Islet of Langerhans (tissue), 1 donor: ENCODE measurements around the gene NR2E1.

Experiments used
- FAIRE-seq: peaks from one replicate; lab custom pipeline; 2011; peaks lifted over from hg19 to GRCh38; lab: Jason Lieb, UNC

NR2E1 gene

DNA sequence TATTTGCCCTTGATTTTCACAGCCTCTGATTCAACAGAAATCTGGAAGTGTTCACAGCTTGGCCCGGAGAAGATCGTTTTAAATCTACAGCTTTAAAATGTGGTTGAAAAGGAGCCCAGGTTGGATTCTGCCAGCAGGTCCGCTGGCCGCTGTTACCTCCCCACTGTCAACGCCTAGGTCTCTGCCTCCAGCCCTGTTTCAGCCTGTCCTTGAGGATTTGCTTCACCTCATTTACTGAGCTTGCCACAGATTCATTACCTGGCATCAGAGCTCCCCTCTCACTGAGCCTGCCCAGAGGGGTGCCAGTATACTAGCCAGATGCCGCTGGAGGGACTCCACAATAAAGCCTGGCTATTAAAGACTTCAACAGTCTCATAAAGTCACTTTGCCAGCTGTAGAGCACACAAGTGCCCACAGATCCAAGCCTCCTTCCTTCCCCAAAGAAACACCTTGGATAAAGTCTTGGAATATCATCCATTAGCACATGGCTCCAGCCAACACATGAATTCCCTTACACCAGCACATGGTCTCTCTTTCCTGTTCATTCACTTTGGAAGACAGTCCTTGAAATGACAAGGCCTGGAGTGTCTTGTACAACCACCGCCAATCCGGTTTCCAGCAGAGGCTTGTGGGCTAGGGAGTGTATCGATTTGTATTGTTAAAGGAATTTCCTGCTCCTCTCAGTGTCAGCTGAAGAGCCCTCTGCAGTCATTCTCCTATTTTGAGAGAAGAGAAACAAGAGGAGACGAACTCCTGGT is 9.5 kb upstream of the NR2E1 start:
- no peak for FAIRE-seq

DNA sequence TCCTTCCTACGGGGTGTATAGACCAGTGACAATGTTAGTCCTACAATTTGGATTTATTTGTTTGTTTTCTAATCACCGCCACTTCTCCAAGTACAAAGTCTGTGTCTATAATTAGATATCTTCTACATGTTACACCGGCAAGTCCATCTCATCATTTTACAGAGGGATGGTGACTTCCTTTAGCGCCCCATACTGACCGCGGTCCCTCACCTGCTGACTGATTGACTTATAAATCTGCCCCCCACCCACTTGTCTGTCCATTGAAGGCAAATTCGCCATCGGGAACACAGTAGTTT is 8.9 kb upstream of the NR2E1 start:
- no peak for FAIRE-seq

- FAIRE-seq, result no peak
Measured at GRCh38 chr6:108157234-108157980, 8.4 kb upstream of the NR2E1 start.

- no peak for FAIRE-seq
Measured at GRCh38 chr6:108157981-108158525, 7.8 kb upstream of the NR2E1 start.

GRCh38 chr6:108159981-108160380 is 5.8 kb upstream of the NR2E1 start:
- FAIRE-seq, result no peak

DNA sequence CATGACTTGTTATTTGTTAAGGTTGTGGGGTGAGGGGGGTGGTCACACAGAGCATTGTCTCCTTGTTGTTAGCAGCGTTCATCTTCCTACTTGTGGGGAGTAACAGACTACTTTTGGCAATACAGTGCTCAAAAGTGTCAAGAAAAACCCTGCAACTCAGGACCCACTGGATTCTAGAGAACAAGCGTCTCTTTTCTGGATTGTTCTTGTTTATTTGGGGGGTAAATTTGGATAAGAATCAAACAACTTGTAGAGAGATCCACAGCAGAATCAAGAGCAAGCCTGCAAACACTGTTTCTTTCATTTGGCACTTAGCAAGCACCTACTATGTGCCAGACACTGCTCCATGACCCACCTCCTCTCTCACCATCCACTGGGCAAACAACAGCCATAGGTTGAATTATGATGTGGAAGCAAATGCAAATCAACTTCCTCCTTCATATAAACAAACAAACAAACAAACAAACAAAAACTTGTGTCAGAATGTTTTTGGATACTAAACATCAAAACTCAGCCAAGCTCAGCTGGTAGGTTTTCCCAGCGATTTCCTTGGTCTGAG is 4.0 kb upstream of the NR2E1 start:
- FAIRE-seq, result no peak

GRCh38 chr6:108163267-108163643 is 2.6 kb upstream of the NR2E1 start:
- FAIRE-seq, result no peak

GRCh38 chr6:108163644-108164542 is 1.9 kb upstream of the NR2E1 start:
- FAIRE-seq, result no peak

- no peak for FAIRE-seq
Measured at GRCh38 chr6:108164543-108164814, 1.3 kb upstream of the NR2E1 start.

GRCh38 chr6:108164815-108165706 is 761 bp upstream of the NR2E1 start:
- FAIRE-seq, result no peak

DNA sequence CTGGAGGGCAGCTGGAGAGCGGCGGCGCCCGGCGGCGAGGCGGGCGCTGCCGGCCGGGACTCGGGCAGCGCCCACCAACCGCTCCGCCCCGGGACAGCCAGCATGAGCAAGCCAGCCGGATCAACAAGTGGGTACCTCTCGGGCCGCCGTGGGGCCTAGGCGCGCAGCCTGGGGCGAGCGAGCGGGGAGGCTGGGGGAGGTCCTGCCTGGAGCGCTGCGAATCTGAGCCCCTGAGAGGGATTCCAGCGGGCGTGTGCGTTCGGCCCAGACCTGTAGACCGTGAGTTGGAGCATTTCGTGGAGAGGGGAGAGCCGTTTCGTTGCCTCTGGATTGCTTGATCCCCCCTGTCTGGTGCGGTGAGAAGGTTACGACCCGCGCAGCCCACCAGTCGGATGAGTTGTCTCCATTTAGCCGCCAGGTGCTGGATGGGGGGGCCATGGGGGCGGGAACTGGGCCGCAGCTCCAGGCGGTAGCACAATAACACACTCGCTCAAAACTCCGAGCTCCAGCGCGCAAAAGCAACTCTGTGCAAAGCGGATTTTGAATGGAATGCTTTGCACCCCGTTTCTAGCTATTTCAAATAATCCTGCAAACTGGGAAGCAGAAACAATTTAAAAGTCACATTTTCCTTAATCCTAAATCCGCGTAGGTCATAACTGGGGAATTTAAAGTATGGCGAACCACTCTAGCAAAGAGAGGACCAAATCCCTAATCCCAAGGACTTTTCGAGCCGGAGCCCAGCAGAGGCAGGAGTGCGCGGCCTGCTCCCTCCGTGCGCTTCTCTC is 1.0 kb downstream of the NR2E1 start:
- no peak for FAIRE-seq

DNA sequence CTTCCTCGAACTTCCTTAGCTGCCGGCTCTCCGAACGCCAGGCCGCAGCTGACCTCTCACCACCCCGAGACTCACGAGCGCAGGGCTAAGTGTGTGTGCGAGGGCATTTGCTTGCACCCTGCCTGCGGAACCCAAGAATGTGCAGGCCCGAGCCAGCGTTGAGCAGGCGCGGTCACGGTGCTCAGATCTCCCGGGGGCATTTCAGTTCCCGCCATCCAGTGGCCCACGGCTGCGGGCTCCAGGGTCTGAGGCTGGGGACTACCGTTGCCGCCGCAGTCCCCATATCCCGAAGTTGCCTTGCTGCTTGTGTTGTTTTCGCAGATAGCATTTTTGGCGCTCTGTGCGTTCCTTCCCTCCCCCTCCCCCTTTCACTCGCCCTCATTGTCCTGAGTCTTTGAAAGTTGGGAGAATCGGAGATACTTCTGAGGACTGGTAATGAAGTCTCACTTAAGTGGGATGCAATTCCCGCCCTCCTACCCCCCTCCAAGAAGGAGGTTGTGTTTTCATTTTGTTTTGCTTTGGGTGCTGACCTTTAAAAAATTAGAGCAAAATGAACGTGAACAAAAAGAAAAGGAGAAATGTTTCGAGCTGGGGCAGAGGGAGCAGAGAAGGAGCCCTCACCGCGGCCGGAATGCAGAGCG is 1.7 kb downstream of the NR2E1 start:
- FAIRE-seq, result no peak

GRCh38 chr6:108168090-108168463 is 2.3 kb downstream of the NR2E1 start:
- FAIRE-seq, result no peak

DNA sequence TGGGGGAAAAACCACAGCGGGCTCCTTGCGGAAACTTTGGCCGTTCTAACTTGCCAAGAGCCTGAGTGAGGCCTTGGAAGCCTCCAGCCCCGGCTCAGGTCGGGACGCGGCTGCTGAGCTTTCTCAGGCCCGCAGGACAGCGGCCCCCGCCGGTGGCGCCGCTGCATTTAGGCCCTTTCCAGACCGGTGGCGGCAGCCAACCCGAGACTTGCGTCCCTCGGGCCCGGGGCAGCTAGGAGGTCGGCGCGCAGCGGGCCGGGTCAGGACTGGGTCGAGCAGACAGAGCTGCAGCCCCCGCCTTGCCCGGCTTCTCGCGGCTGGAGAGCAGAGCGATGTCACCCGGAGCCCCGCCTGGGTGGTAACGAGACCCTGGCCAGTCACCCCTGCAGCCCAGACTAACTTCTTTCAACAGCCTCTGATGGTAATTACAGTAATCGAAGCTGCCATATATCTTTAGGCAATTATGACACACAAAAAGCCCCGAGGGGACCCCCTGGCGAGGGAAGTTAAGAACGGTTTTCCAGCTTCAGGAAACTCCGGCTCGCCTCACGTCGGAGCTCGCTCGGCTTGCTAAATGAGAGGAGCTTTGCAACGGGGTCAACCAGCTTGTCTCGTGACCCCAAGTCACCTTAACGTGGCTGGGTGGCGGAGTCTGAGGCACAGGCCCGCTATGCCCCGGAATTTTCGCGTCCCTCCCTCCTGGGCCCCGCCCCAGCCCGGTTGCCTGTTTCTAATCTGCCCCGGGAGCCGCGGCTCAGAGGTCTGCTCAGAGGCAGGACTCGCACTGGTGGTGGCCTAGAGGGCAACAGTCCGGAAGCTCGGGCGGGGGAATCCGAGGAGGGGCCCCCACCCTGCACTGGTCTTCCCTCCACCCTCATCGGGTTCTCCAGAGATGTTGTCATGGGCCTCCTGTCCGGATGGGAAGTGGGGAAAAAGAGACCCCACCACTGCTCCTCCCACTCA is 3.0 kb downstream of the NR2E1 start:
- FAIRE-seq, result no peak

DNA sequence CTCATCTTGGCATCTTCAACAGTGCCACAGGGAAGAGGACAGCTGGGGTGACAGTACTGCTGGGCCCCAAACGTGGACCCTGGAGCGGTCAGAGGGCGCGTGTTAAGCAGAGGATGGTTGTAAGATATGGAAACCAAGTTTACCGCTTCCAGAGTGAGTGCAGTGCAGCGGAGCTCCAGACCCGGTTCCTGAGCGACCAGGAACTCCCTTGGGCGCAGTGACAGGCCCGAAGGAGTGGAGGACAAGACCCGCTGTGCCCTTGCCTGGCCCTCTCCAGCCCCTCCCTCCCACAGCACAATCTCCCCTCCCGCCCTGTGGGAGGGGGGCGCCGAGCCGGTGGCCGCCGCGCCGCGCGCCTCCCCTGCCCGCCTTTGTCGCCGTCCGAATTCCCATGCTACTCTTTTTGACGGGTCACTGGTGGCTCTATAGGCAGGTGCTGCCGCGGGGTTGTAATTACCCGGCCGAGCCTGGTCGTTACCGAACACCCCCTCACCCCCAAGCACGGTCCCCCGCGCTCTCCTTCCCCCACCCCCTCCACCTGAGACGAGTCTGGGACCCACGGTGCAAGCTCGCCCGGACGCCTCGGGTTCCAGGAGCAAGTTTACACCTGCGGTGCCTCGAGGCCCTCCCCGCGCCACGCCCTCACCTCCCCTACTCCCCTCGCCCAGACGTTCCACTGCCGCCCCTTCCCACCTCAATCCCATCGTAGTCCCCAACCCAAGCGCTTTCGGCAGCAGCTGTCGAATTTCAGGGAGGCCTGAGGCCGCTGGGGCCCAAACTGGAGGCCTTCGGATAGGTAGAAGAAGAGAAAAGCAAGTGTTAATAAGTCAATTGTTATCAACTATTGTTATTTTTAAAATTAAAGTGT is 3.9 kb downstream of the NR2E1 start:
- FAIRE-seq, result no peak

DNA sequence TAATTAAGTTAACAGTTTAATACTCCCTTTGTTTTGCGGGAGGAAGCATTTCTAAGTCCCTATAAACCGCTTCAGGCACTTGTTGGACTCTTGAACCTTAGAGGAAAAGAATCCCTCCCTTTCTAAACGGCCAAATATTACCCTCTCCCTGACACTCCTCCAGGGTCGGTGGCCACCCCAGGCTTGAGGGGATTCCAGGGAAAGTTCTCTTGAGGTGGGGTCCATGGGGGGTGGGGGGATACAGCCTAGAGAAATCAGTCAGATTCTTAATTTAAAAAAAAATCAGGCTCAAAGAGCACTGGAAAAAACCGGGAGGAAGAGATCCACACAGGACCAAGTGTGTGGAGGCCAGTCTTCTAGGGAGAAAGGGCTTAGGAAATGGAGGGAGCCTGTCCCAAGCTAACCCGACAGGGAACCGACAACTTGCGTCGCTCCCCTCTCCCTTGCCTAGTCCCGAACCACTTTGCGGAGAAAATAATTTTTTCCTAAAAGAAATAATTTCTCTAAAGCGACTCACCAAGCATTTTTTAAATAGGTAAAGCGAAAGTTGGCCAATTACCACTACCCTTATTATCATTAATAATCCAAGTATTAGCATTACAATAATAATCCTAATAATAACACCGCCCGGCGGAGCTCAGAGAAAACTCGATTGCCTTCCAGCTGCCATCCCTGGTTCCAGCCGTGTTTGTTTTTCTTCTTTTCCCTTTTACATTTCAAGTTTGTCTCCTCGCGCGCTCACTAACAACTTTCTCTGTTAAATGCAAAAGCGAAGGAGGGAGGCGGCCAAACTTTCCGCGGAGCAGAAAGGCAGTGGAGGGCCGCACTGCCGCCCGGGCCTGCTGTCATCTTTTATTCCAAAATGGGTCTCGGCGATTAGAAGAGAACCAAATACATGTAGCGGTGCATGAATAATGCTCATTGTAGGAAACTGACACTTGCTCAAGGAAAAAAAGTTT is 4.8 kb downstream of the NR2E1 start:
- FAIRE-seq, result no peak

- no peak for FAIRE-seq
Measured at GRCh38 chr6:108171291-108171917, 5.6 kb downstream of the NR2E1 start.
